Measurements from ENCODE around the gene RHBDD3. TPM values are rescaled to one million over a fixed set of nuclear protein-coding genes. Genes with fewer than 3 reads are reported as not detected.
"Not testable (repeated sequence)": the region's sequence is repeated elsewhere in the genome, so short reads cannot be mapped to it uniquely, and the experiment has no call there.

Gene RHBDD3
- total RNA-seq, 1 experiment from 2014 or later, result 49.6 TPM

GRCh38 chr22:29251265-29251664 is 16.5 kb downstream of the RHBDD3 start:
- Histone ChIP-seq H3K4me1 (peaks cover 8% of the 10 kb centered on the region), H3K36me3 (ENCODE audit: control insufficient read depth, insufficient read depth, low read length) (no peaks in the 10 kb centered on the region), H3K4me3 (ENCODE audit: low read depth, low read length) (no peak overlapping the region), H3K27me3 (replicated peaks; ENCODE audit: control insufficient read depth, insufficient read depth, low read length) (no peaks in the 10 kb centered on the region), H3K9me3 (no peaks in the 10 kb centered on the region)
- Mint-ChIP-seq H3K9me3 (ENCODE audit: unreplicated experiment) (no peaks in the 10 kb centered on the region), H3K4me1 (ENCODE audit: low read depth, unreplicated experiment) (peaks cover 4% of the 10 kb centered on the region), H3K27ac (ENCODE audit: unreplicated experiment) (no peak overlapping the region), H3K4me3 (ENCODE audit: unreplicated experiment) (no peak overlapping the region), H3K36me3 (ENCODE audit: insufficient read depth, unreplicated experiment) (no peaks in the 10 kb centered on the region), H3K27me3 (ENCODE audit: insufficient read depth, unreplicated experiment) (no peaks in the 10 kb centered on the region)
- POLR2A ChIA-PET, result no interaction called here
- TF ChIP-seq CTCF (IDR thresholded peaks at IDR 0.05; ENCODE audit: insufficient read depth in 1 of 2, low read depth in 1 of 2, low read length in 1 of 2, severe bottlenecking in 1 of 2, unreplicated experiment in 1 of 2), result no peak
- no peak for DNase-seq
- intact Hi-C loops (cut with micrococcal nuclease; ENCODE audit: unreplicated experiment), result no loop called here
- CTCF ChIA-PET, result no interaction called here
- no TSS peak for BruUV-seq (replicated peaks)

- CTCF ChIA-PET, result interaction anchor here (0.7 kb wide), 1 partner anchor 11 kb away, joined by 10 read pairs; no protein-coding TSS in a partner anchor
Observed at GRCh38 chr22:29247891-29248290, 19.9 kb downstream of the RHBDD3 start.

GRCh38 chr22:29245626-29246385 is 22.0 kb downstream of the RHBDD3 start:
- POLR2A ChIA-PET, result interaction anchor here (1.9 kb wide), 1 partner anchor 40 kb away, joined by 8 read pairs; the partner anchor contains the start of gene EMID1
- no peaks in the 10 kb centered on the region for H3K36me3 Mint-ChIP-seq (ENCODE audit: insufficient read depth, unreplicated experiment)
- peak overlapping the region; percentile 74 for H3K27ac Mint-ChIP-seq (ENCODE audit: unreplicated experiment)

More at GRCh38 chr22:29247891-29248290, 19.9 kb downstream of the RHBDD3 start:
- POLR2A ChIA-PET; H3K27ac Mint-ChIP-seq (ENCODE audit: unreplicated experiment); H3K36me3 Mint-ChIP-seq (ENCODE audit: insufficient read depth, unreplicated experiment); BruUV-seq (replicated peaks); H3K27me3 ChIP-seq (replicated peaks; ENCODE audit: control insufficient read depth, insufficient read depth, low read length); DNase-seq; H3K4me3 ChIP-seq (ENCODE audit: low read depth, low read length); H3K36me3 ChIP-seq (ENCODE audit: control insufficient read depth, insufficient read depth, low read length); H3K9me3 ChIP-seq; H3K27me3 Mint-ChIP-seq (ENCODE audit: insufficient read depth, unreplicated experiment); H3K4me3 Mint-ChIP-seq (ENCODE audit: unreplicated experiment): not testable (repeated sequence)
- H3K4me1 ChIP-seq, result peaks cover 22% of the 10 kb centered on the region
- Mint-ChIP-seq H3K9me3 (ENCODE audit: unreplicated experiment) (peaks cover 12% of the 10 kb centered on the region), H3K4me1 (ENCODE audit: low read depth, unreplicated experiment) (peaks cover 14% of the 10 kb centered on the region)
- intact Hi-C loops (cut with micrococcal nuclease; ENCODE audit: unreplicated experiment), result loop anchor here (5.0 to 10.0 kb wide), 3 partner anchors 176 to 643 kb away; partner anchors contain the start of gene KREMEN1

More at GRCh38 chr22:29245626-29246385, 22.0 kb downstream of the RHBDD3 start:
- CTCF ChIA-PET, result interaction anchor here (0.6 to 2.0 kb wide), 12 partner anchors 10 to 390 kb away, joined by 3 to 40 read pairs (median 4); partner anchors contain the start of gene EMID1
- DNase-seq, result peak; percentile 79 to 80
- no peaks in the 10 kb centered on the region for H3K27me3 ChIP-seq (replicated peaks; ENCODE audit: control insufficient read depth, insufficient read depth, low read length)
- peaks cover 4% of the 10 kb centered on the region; the same call in 1 of the 2 replicates for H3K9me3 ChIP-seq
- peak; percentile 95 to 97 for TF ChIP-seq CTCF (IDR thresholded peaks at IDR 0.05; ENCODE audit: insufficient read depth in 1 of 2, low read depth in 1 of 2, low read length in 1 of 2, severe bottlenecking in 1 of 2, unreplicated experiment in 1 of 2)
- Mint-ChIP-seq H3K9me3 (ENCODE audit: unreplicated experiment) (peaks cover 25% of the 10 kb centered on the region), H3K4me3 (ENCODE audit: unreplicated experiment) (peak overlapping the region; percentile 13), H3K4me1 (ENCODE audit: low read depth, unreplicated experiment) (peaks cover 14% of the 10 kb centered on the region), H3K27me3 (ENCODE audit: insufficient read depth, unreplicated experiment) (no peaks in the 10 kb centered on the region)
- intact Hi-C loops (cut with micrococcal nuclease; ENCODE audit: unreplicated experiment), result loop anchor here (1.0 to 10.0 kb wide), 6 partner anchors 40 to 641 kb away; partner anchors contain the start of gene KREMEN1
- no TSS peak for BruUV-seq (replicated peaks)
- peaks cover 22% of the 10 kb centered on the region for H3K4me1 ChIP-seq
- H3K36me3 ChIP-seq (ENCODE audit: control insufficient read depth, insufficient read depth, low read length), result no peaks in the 10 kb centered on the region
- no peak overlapping the region for H3K4me3 ChIP-seq (ENCODE audit: low read depth, low read length)

All from Caco-2 (cell line).